Fibroblast of the aortic adventitia (primary cell): Measurements from ENCODE around the gene GNB1. TPM values are rescaled to one million over a fixed set of nuclear protein-coding genes. Genes with fewer than 3 reads are reported as not detected.
A peak's percentile ranks its signal among the peaks of the same experiment; 100 is the strongest.
"Not testable (repeated sequence)": the region's sequence is repeated elsewhere in the genome, so short reads cannot be mapped to it uniquely, and the experiment has no call there.

Experiments used
- DNase-seq: peaks from one replicate; pipeline ENCODE4 v3.0.0-alpha.2; 2010; ENCODE audit warnings: low read depth
- H3K4me3 ChIP-seq: 2 replicates; pipeline ENCODE4 v1.5.1; 2011; ENCODE audit warnings: low read depth, mild to moderate bottlenecking, control low read depth, low read length, moderate library complexity
- total RNA-seq: library from RNA; depleted of rRNA; stranded (reverse); fragments of >200 nt; gene quantifications from 2 replicates; pipeline ENCODE4 v1.2.3, GENCODE V29; 2012; ENCODE audit warnings: low replicate concordance
- TF ChIP-seq, protein P1 (sequence below): IDR thresholded peaks from 2 replicates; pipeline ENCODE4 v1.5.1; 2011; ENCODE audit warnings: mild to moderate bottlenecking, low read length, control low read depth, inconsistent platforms; ENCODE audit not compliant: insufficient read depth

Gene GNB1
- total RNA-seq, 1 donor = 108 TPM

DNA sequence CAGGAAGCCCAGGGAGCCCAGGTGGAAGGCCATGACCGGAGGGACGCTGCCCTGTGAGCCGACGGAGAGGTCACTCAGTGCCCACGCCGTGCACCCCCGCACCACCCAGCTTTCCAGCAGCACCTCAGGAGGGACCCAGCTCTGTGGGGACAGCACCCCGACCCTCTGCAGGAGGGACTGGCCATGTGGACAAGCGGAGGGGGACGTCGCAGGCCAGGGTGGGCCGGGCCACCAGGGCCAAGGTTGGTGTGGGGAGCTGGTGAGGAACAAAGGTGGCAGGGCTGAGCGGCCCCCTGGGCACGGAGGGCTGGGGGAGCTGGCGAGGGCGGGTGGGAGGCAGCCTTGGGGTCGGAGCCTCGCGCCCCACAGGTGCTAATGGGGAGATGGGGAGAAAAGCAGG lies 135.5 kb downstream of the GNB1 start:
- no peak overlapping the region for H3K4me3 ChIP-seq
- no peak for DNase-seq
- TF ChIP-seq, protein P1, sequence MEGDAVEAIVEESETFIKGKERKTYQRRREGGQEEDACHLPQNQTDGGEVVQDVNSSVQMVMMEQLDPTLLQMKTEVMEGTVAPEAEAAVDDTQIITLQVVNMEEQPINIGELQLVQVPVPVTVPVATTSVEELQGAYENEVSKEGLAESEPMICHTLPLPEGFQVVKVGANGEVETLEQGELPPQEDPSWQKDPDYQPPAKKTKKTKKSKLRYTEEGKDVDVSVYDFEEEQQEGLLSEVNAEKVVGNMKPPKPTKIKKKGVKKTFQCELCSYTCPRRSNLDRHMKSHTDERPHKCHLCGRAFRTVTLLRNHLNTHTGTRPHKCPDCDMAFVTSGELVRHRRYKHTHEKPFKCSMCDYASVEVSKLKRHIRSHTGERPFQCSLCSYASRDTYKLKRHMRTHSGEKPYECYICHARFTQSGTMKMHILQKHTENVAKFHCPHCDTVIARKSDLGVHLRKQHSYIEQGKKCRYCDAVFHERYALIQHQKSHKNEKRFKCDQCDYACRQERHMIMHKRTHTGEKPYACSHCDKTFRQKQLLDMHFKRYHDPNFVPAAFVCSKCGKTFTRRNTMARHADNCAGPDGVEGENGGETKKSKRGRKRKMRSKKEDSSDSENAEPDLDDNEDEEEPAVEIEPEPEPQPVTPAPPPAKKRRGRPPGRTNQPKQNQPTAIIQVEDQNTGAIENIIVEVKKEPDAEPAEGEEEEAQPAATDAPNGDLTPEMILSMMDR = no peak

DNA sequence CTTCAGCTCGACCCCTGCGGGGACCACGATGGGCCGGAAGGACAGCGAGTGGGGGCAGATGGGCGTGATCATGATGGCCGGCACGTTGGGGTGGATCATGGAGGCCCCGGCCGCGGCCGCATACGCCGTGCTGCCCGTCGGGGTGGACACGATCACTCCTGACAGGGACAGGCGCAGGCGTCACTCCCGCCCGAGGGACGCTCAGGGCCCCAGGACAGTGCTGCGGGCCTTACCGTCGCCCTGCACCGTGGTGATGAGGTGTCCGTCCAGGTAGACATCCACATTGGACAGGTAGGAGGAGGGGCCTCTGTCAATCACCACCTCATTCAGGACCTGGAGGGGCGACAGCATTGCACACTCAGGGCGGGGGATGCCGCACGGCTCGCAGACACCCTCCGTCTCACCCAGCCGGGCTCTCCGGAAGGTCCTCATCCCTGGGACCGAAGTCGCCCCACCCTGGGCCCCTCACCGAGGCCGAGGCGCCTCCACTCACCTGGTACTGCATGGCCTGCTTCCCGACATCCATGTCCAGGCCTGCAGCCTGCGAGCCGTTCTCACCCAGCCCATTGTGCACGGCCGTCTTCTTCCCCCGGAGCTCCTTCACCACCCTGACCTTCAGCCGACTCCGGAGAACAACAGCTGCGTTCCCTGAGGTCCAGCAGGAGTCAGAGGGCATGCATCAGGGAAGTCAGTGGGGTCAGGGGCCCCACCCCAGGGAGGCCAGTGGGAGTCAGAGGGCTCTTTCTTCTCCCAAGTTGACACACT lies 136.7 kb downstream of the GNB1 start:
- TF ChIP-seq, protein P1 = no peak
- no peak for DNase-seq
- no peak overlapping the region for H3K4me3 ChIP-seq

DNA sequence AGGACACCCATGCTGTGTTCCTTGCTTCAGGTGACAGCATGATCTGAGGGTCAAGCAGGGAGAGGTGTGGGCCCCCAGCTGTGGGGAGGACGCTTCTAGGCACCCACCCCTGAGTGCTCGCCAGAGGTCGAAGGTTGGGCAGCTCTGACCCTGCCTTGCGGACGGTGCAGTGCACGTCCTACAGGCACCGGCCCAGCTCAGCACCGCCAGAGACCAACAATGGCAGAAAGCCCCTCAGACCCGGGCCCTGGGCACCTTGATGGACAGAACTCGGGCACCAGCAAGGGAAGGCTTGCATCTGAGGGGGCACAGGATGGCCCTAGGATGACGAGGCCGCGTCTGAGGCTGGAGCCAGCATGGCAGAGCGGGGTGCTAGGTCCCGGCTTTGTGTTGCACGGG lies 137.3 kb downstream of the GNB1 start:
- no peak overlapping the region for H3K4me3 ChIP-seq
- TF ChIP-seq, protein P1 = no peak
- DNase-seq = no peak

DNA sequence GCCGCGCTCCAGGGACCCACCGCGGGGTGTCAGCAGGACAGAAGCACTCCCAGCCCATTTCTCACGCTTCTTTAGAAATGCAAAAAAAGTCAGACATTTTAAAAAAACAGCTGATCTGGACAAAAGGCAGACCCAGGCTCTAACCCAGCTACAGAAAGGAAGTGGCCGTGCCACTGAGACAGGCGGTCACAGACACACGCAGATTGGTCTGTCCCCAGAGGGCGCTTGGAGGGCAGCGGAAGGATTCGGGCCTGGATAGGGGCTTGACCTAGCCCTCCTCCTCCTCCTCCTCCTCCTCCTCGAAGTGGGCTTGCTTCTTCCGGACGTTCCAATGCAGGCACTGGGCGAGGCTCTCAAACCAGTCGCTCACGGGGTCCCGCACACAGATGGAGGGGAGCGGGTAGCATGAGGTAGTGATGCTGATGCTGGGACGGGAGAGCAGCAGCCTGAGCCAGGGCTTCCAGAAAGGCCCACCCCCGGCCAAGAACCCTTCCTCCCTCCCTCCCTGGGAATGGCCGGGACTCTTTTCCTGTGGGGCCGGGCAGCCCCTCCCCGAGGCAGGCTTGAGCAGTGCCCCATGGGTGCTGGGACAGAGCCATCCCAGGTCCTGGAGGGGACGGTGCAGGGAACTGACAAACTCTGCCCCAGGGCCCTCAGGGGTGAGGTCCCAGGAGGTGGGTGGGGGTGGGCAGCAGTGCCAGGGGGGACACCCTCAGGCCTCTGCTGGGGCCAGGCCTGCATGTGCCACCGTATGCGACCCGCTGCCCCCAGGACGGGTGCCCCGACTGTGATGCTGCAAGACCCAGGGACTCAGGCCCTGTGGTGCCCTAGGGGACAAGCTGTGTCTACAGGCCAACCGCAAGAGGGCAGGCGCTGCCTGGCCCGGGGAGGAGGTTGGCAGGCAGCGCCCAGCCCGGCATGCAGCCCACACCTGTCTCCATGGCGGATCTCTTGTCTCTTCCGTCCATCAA lies 138.0 kb downstream of the GNB1 start:
- no peak for DNase-seq
- H3K4me3 ChIP-seq = no peak overlapping the region
- TF ChIP-seq, protein P1 = no peak

DNA sequence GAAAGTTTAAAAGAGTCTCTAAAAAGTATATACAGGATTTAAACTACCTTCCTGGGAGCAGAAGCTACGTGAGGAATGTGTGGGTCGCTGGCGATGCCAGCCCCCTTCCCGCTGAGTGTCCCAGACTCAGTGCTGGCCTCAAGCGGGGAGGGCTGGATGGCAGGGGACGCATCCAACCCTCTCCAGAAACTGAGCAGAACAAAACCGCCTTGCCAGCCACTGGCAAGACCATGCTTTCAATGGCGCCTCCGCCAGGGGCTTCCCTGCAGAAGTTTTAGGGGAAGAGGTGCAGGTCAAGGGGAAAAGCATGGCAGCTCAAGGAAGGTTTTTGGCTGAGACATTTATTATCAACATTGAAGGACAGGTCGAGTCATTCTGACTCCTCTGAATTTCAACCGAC lies 138.7 kb downstream of the GNB1 start:
- H3K4me3 ChIP-seq = no peak overlapping the region
- DNase-seq = no peak
- TF ChIP-seq, protein P1 = no peak

DNA sequence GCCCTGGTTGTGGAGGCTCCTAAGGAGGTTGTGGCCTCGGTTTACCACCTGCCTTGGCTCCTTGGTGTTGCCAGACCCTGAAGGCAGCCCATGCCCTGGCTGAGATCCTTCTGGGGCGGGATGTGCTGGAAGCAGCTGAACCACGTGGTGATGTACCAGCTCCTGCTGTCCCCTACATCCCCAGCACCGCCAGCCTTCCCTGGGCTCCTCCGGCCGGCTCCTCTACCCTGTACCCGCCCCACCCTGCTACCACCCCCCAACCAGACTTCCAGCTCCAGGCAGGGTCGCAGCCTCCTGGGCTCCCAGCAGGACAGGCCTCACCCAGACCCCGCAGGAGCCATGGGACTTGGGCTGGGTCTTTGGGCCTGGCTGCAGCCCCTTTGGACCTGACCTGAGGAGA lies 140.9 kb downstream of the GNB1 start:
- not testable (repeated sequence) for DNase-seq, H3K4me3 ChIP-seq

DNA sequence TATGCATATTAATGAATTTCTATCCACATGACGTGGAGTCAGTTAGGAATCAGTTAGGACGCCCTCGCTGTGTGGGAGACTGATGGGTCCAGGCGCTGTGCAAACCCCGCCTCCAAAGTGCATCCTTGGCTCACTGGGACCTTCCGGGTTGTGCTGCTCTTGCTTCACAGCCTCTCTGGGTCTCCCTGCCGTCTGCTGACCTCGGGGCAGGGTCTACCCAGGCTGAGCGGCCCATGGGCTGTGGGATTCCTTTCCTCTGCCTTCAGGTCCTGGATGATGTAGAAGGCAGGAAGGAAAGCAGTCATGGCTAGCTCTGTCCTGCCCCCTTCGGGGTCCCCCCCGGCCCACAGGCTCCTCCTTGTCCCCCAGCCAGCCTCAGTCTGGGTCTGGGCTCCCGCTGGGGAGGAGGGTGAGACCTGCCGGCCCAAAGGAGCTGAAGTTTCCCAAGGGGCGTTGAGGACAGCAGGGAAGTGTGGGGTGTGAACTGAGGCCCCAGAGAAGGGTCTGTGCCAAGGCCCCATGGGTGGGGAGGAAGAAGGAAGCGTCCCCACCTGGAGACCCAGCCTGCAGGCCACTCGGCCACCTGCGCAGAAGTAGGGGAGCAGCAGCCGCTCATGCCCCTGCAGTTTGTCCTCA lies 142.1 kb downstream of the GNB1 start:
- TF ChIP-seq, protein P1 = no peak
- no peak overlapping the region for H3K4me3 ChIP-seq
- DNase-seq = no peak

DNA sequence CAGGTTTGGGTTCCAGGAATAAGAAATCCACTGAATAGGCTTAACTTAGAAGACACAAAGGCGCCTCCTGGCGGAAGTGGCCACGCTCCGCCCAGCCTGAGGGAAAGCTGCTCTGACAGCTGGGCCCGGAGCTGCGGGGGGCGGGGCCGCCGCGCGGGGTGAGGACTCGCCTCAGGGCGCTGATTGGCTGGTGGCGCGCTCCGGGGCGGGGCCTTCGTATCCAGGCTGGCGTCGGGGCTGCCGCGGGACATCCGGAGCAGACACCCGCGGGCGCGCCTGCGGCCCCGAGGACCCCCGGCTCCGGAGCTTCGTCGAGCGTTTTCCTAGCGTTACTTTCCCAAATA lies 144.3 kb downstream of the GNB1 start:
- not testable (repeated sequence) for DNase-seq, H3K4me3 ChIP-seq

DNA sequence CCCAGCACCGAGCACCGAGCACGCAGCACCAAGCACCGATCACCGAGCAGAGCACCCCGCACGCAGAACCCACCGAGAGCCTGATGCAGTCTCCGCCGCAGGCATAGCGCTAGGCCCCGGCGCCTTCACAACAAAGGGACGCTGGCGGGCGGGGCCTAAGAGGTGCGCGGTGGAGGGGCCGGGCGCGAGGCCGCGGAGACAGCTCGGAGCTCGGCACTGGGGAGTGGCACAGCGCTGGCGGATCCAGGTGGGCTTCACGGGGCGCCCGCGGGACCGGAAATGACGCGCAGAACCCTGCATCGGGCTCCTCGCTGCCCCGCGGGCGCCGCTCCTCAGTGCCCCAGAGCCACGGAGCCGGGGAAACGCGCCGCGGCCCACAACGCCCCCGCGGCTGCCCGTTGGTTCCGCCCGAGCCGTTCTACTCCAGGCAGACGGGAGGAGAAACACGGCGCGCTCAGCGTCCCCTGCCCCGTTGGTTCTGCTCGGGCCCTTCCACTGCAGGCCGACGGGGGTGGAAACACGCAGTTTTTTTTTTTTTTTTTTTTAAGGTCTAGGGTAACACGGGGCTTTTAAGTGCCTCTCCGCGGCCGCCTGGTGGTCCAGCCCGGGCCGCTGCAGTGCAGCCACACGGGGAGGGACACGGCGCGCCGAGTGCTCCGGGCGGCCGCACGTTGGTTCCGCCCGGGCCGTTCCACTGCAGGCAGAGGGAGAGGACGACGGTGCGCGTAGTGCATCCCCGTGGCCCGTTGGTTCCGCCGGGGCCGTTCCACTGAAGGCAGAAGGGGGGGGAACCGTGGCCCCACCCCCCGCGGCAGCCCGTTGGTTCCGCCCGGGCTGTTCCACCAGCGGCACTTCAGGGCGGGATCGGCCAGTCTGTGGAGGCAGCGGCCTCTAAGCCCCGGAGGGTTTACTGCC lies 145.0 kb downstream of the GNB1 start:
- peak; percentile 73 for DNase-seq
- peak overlapping the region; percentile 54 for H3K4me3 ChIP-seq
